Right cardiac atrium (tissue), 5 donors: Measurements from ENCODE around the gene PHACTR1. TPM values are rescaled to one million over a fixed set of nuclear protein-coding genes. Genes with fewer than 3 reads are reported as not detected.

Experiments used
- ATAC-seq, 2 donors: fragments of 200-7000 bp; cut with Tn5 transposase; one replicate each; pipeline versions ENCODE4 v1.8.0 to v1.9.1; 2020; ENCODE audit warnings: moderate library complexity in 2 of 2, mild to moderate bottlenecking in 1 of 2
- DNase-seq, 3 donors: peaks; one replicate each; pipeline ENCODE4 v3.0.0-alpha.2; 2020
- H3K27ac ChIP-seq: one replicate; pipeline ENCODE4 v1.5.1; 2013; ENCODE audit warnings: mild to moderate bottlenecking, low read length, control low read depth, moderate library complexity
- H3K27me3 ChIP-seq: one replicate; pipeline ENCODE4 v1.6.1; 2013; ENCODE audit not compliant: control insufficient read depth, insufficient read depth
- H3K4me1 ChIP-seq: one replicate; pipeline ENCODE4 v1.6.1; 2013; ENCODE audit warnings: low read length; ENCODE audit not compliant: control insufficient read depth, insufficient read depth
- H3K4me3 ChIP-seq: one replicate; pipeline ENCODE4 v1.5.1; 2013; ENCODE audit warnings: low read length, control low read depth
- H3K9me3 ChIP-seq: one replicate; pipeline ENCODE4 v1.6.1; 2013; ENCODE audit warnings: low read length; ENCODE audit not compliant: control insufficient read depth
- WGBS: extraction: QIAGEN DNeasy Blood & Tissue Kit; methylation state at CpG from one replicate; pipeline ENCODE4 v1.1.7; 2013; 5-methylcytosine and 5-hydroxymethylcytosine counted together
- intact Hi-C, 4 donors: fragments of 100-400 bp; cut with DNase I; formaldehyde crosslinking; loops; one replicate each; pipeline versions ENCODE4 v1.11.0 to v1.14.0; 2022 to 2023
- polyA plus RNA-seq: library from polyadenylated mRNA; stranded (reverse); fragments of 200-250 nt; gene quantifications from one replicate; pipeline ENCODE4 v1.2.3, GENCODE V29; 2013
- total RNA-seq, 4 donors: library from RNA; stranded (reverse); fragmentation: NEBNext Ultra II Directional; extraction: Animal tissue kit (Norgen Biotek cat#: 25700); gene quantifications; one replicate each; pipeline ENCODE4 v1.2.1, GENCODE V29; 2021
- donor health status: healthy with polysubstance abuse.
- donor health status: DM: no; HTN: yes; CAD: no.
- donor health status: DM: no; HTN: no; CAD: no.
- donor health status: DM: no; HTN: yes; CAD: no; lungs with severe emphysema.
- donor health status: DM: yes; HTN: yes; CAD: no.

The PHACTR1 gene
- total and polyA plus RNA-seq, 5 donors, result 7.3 to 29.4 (median 25.1) TPM

- intact Hi-C loops, result no loop called here
- Histone ChIP-seq H3K27me3 (no peaks in the 10 kb centered on the region), H3K9me3 (no peaks in the 10 kb centered on the region), H3K4me1 (peaks cover 4% of the 10 kb centered on the region), H3K27ac (no peak overlapping the region), H3K4me3 (no peak overlapping the region)
- DNase-seq (no peak), ATAC-seq (no peak)
- 41% methylated on average over 3 of the region's 3 CpGs for WGBS
Observed at GRCh38 chr6:13030396-13030795, 313.8 kb downstream of the PHACTR1 start.

- H3K27me3 ChIP-seq, result no peaks in the 10 kb centered on the region
- DNase-seq (no peak), ATAC-seq (no peak)
- intact Hi-C loops, result no loop called here
- no peak overlapping the region for H3K4me3 ChIP-seq
- H3K4me1 ChIP-seq, result no peaks in the 10 kb centered on the region
- H3K27ac ChIP-seq, result no peak overlapping the region
- WGBS, result 83% methylated on average over 6 of the region's 6 CpGs
- H3K9me3 ChIP-seq, result no peaks in the 10 kb centered on the region
Observed at GRCh38 chr6:13032566-13032965, 316.0 kb downstream of the PHACTR1 start.

- WGBS, result 91% methylated on average over 1 of the region's 1 CpG
- Histone ChIP-seq H3K27ac (no peak overlapping the region), H3K4me3 (no peak overlapping the region), H3K4me1 (no peaks in the 10 kb centered on the region), H3K27me3 (no peaks in the 10 kb centered on the region), H3K9me3 (no peaks in the 10 kb centered on the region)
- intact Hi-C loops, result no loop called here
- ATAC-seq (no peak), DNase-seq (no peak)
Observed at GRCh38 chr6:13033145-13033544, 316.6 kb downstream of the PHACTR1 start.

- 0% methylated on average over 1 of the region's 1 CpG for whole genome bisulfite sequencing
- H3K27me3 ChIP-seq, result no peaks in the 10 kb centered on the region
Observed at GRCh38 chr6:13034316-13034715, 317.7 kb downstream of the PHACTR1 start.

GRCh38 chr6:13035606-13036005 lies 319.0 kb downstream of the PHACTR1 start:
- H3K9me3 ChIP-seq, result no peaks in the 10 kb centered on the region
- DNase-seq (no peak), ATAC-seq (no peak)
- H3K27ac ChIP-seq, result no peak overlapping the region
- H3K4me1 ChIP-seq, result peaks cover 2% of the 10 kb centered on the region
- no peaks in the 10 kb centered on the region for H3K27me3 ChIP-seq
- WGBS, result 78% methylated on average over 3 of the region's 3 CpGs
- intact Hi-C loops, result no loop called here
- no peak overlapping the region for H3K4me3 ChIP-seq

More at GRCh38 chr6:13034316-13034715, 317.7 kb downstream of the PHACTR1 start:
- Histone ChIP-seq H3K4me1 (peaks cover 2% of the 10 kb centered on the region), H3K9me3 (no peaks in the 10 kb centered on the region), H3K4me3 (no peak overlapping the region), H3K27ac (no peak overlapping the region)
- DNase-seq, result no peak
- intact Hi-C loops, result no loop called here
- no peak for ATAC-seq

GRCh38 chr6:13038315-13038714 lies 321.7 kb downstream of the PHACTR1 start:
- DNase-seq, result no peak
- no peaks in the 10 kb centered on the region for H3K9me3 ChIP-seq
- intact Hi-C loops, result no loop called here
- no peak overlapping the region for H3K27ac ChIP-seq
- no peak overlapping the region for H3K4me3 ChIP-seq
- peak; percentile 68 to 74 for ATAC-seq
- H3K4me1 ChIP-seq, result peaks cover 2% of the 10 kb centered on the region
- H3K27me3 ChIP-seq, result no peaks in the 10 kb centered on the region

- DNase-seq (peak; percentile 32 to 70 (median 52)), ATAC-seq (peak; percentile 45 to 88)
- peaks cover 2% of the 10 kb centered on the region for H3K4me1 ChIP-seq
- H3K9me3 ChIP-seq, result no peaks in the 10 kb centered on the region
- no peak overlapping the region for H3K27ac ChIP-seq
- H3K27me3 ChIP-seq, result no peaks in the 10 kb centered on the region
- H3K4me3 ChIP-seq, result no peak overlapping the region
- WGBS, result 42% methylated on average over 2 of the region's 2 CpGs
- intact Hi-C loops, result no loop called here
Observed at GRCh38 chr6:13038741-13039190, 322.2 kb downstream of the PHACTR1 start.

GRCh38 chr6:13044390-13044789 lies 327.8 kb downstream of the PHACTR1 start:
- 72% methylated on average over 6 of the region's 6 CpGs for WGBS
- Histone ChIP-seq H3K4me3 (no peak overlapping the region), H3K4me1 (no peaks in the 10 kb centered on the region), H3K27ac (no peak overlapping the region), H3K9me3 (no peaks in the 10 kb centered on the region), H3K27me3 (no peaks in the 10 kb centered on the region)
- intact Hi-C loops, result no loop called here
- peak in 2 of 3 donors; percentile 15 to 38 for DNase-seq
- ATAC-seq, result peak in 1 of 2 donors; percentile 74

GRCh38 chr6:13044896-13045295 lies 328.3 kb downstream of the PHACTR1 start:
- no peaks in the 10 kb centered on the region for H3K9me3 ChIP-seq
- H3K27ac ChIP-seq, result no peak overlapping the region
- H3K27me3 ChIP-seq, result no peaks in the 10 kb centered on the region
- DNase-seq (no peak), ATAC-seq (no peak)
- WGBS, result 94% methylated on average over 4 of the region's 4 CpGs
- intact Hi-C loops, result no loop called here
- no peaks in the 10 kb centered on the region for H3K4me1 ChIP-seq
- H3K4me3 ChIP-seq, result no peak overlapping the region

- Histone ChIP-seq H3K4me3 (no peak overlapping the region), H3K27ac (no peak overlapping the region), H3K27me3 (no peaks in the 10 kb centered on the region), H3K9me3 (no peaks in the 10 kb centered on the region), H3K4me1 (no peaks in the 10 kb centered on the region)
- ATAC-seq (no peak), DNase-seq (peak in 1 of 3 donors; percentile 18)
- intact Hi-C loops, result no loop called here
- WGBS, result 69% methylated on average over 2 of the region's 2 CpGs
Observed at GRCh38 chr6:13045676-13046075, 329.1 kb downstream of the PHACTR1 start.

GRCh38 chr6:13046084-13046483 lies 329.5 kb downstream of the PHACTR1 start:
- Histone ChIP-seq H3K4me3 (no peak overlapping the region), H3K4me1 (no peaks in the 10 kb centered on the region), H3K9me3 (no peaks in the 10 kb centered on the region), H3K27ac (no peak overlapping the region), H3K27me3 (no peaks in the 10 kb centered on the region)
- intact Hi-C loops, result no loop called here
- 82% methylated on average over 4 of the region's 4 CpGs for WGBS
- DNase-seq, result no peak
- ATAC-seq, result no peak

- Histone ChIP-seq H3K4me1 (no peaks in the 10 kb centered on the region), H3K27me3 (no peaks in the 10 kb centered on the region), H3K27ac (no peak overlapping the region), H3K9me3 (no peaks in the 10 kb centered on the region), H3K4me3 (no peak overlapping the region)
- intact Hi-C loops, result no loop called here
- WGBS, result 71% methylated on average over 2 of the region's 2 CpGs
- no peak for ATAC-seq
- DNase-seq, result no peak
Observed at GRCh38 chr6:13048113-13048512, 331.5 kb downstream of the PHACTR1 start.
